HG03469 (cell line): ENCODE data around the gene RAD50.
"Not testable (repeated sequence)": the region's sequence is repeated elsewhere in the genome, so short reads cannot be mapped to it uniquely, and the experiment has no call there.

Experiments
- ATAC-seq: cut with Tn5 transposase; IDR thresholded peaks from one replicate; pipeline ENCODE4 v1.9.1; 2021; ENCODE audit warnings: mild to moderate bottlenecking, moderate library complexity, moderate number of reproducible peaks; ENCODE audit not compliant: unreplicated experiment

RAD50 gene

DNA sequence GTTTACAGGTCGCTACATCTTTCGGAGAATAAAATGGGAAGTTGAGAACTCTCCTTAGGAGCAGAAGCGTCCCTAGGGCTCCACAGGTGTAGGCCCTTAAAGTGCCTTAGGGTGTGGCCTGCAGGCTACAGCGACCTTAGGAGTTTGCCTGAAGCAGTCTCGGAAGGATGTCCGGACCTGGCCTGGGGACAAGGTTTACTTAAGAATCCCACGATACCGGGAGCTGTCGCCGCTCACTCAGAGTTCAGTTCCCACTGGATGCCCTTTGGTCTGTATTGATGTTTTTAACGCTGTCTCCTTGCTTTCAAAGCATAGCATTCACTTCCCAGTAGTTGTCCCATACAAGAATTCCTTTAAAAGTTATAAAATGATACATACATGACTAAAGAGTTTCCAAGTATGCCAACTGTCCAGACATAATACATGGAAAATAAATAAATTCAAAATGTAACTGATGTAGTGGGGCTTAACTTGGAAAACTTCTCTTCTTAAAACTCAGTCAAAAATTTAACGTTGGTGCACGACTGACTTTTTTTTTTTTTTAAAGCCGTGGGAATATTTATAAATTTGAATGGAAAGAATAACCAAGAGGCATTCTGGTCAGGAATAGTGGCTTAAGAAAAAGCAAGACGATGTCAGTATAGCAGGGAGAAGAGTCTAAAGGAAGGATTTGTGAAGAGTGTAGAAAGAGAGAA is 848 bp downstream of the RAD50 start:
- ATAC-seq, result no peak

DNA sequence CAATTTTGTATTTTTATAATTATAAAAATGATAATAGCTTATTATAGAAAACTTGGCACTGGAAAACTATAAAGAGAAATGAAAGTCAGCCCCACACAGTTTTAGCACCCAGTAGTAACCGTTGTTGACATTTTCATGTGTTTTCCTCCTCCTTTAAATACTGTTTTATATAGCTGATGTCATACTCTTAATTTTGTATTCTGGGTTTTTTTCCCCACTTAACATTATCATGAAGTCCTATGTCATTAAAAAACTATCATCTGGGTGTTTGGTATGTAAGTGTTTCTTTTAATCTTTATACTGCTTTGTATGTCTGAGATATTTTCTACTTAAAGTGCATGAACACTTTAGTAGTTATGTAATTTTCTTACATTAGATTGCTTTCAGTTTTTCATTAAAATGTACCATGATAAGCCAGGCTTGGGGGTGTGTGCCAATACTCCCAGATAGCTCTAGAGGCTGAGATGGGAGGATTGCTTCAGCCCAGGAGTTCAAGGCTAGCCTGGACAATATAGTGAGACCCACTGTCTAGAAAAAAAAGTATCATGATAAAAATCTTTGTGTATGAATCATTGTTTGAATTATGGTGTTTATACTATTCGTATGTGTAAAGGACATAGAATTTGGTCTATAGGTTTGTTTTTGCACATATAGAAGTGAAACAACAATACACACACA is 2.7 kb downstream of the RAD50 start:
- no peak for ATAC-seq

DNA sequence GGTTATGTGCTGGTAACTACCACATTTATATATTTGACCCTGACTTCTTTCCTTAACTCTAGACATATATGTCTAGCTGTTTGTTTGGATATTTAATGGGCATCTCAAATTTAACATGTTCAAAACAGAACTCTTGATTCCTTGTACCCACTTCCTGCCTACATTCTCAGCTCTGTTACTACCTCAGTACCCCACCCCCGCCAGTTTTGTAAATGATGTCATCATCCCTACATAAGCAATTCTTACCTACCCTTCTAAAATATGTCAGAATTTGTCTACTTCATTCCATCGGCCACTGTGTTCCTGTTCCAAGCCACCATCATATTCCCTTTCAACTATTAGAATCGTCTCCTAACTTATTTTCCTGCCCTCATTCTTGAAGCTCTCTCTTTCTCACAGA is 4.8 kb downstream of the RAD50 start:
- no peak for ATAC-seq

DNA sequence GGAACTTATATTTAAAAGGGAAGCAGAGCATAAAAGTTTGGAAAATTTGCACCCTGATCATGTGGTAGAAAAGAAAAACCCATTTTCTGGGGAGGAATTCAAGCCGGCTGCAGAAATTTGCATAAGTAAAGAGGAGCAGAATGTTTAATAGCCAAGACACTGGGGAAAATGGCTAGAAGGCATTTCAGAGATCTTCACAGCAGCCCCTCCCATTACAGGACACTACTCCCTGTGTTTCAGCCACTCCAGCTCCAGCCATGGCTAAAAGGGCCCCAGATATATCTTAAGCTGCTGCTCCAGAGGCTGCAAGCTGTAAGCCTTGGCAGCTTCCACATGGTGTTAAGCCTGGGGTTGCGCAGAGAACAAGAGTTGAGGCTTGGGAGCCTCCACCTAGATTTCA is 7.8 kb downstream of the RAD50 start:
- ATAC-seq, result not testable (repeated sequence)

DNA sequence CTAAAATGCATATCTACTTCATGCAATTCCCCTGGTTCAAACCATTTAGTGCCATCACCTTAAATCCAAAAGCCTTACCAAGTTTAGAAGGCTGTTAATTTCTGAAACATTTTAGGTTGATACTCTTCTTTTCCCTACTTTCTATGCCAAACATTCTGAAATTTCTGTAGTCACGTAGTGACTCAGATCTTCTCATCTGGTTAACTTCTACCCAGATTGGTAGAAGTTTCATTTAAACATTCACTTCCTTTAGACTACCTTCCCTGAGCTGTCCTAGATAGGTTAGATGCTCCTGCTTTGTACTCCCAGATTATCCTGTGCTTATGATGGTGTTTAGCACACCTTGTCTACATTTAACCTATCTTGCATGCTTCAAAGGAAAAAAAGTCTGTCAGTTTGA is 9.9 kb downstream of the RAD50 start:
- ATAC-seq, result no peak

DNA sequence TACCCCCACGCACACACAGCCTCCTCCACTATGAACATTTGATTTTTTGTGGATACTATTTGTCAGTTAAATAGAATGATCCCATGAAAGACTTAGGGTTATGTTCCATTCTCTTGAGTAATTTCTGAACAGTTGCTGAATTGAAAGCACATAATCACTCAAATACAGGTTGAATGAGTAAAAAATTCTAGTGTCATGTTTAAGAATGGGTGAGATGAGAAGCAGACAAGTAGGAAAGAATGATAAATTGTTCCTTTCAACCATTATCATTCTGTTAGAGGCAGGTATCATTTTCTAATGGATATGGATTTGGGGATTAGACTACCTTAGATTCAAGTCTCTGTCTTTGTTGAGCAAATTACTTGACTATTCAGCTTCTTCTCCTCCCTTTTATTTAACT is 19.3 kb downstream of the RAD50 start:
- no peak for ATAC-seq

DNA sequence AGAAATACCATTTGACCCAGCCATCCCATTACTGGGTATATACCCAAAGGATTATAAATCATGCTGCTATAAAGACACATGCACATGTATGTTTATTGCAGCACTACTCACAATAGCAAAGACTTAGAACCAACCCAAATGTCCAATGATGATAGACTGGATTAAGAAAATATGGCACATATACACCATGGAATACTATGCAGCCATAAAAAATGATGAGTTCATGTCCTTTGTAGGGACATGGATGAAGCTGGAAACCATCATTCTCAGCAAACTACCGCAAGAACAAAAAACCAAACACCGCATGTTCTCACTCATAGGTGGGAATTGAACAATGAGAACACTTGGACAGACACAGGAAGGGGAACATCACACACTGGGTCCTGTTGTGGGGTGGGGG is 27.8 kb downstream of the RAD50 start:
- ATAC-seq, result not testable (repeated sequence)

DNA sequence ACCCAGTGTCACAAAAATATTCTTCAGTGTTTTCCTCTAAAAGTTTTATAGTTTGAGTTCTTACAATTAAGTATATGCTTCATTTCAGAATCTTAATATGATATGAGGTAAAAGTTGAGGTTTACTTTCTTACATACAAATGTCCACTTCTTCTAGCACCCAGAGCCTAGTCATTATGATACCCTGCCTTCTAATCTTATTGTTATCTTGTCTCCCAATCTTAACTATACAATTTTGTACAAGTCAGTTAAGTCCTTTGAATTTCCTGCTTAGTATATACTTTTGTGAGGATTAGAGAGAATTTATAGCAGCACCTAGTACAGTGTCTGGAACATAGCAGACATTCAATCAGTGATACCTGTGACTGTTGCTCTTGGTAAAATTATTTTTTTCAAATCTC is 29.3 kb downstream of the RAD50 start:
- no peak for ATAC-seq

DNA sequence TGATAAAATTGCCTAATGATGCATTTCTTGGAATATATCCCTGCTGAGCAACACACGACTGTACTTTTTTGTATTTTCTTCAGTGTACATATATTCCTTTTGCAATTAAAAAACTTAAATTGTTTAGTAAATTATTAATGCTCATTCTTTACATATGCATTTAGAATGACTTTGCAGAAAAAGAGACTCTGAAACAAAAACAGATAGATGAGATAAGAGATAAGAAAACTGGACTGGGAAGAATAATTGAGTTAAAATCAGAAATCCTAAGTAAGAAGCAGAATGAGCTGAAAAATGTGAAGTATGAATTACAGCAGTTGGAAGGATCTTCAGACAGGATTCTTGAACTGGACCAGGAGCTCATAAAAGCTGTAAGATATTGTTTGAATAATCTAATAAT is 32.7 kb downstream of the RAD50 start:
- ATAC-seq, result no peak

DNA sequence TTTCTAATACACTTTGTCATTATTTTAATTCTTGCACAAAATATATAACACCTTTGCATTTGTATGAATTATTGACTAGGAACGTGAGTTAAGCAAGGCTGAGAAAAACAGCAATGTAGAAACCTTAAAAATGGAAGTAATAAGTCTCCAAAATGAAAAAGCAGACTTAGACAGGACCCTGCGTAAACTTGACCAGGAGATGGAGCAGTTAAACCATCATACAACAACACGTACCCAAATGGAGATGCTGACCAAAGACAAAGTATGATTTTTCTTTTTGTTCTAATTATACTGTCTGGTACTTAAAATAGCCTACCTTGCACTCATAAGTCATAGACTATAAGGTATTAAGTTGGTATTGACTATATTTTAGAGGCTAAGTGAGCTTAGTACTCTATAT is 34.4 kb downstream of the RAD50 start:
- ATAC-seq, result no peak

DNA sequence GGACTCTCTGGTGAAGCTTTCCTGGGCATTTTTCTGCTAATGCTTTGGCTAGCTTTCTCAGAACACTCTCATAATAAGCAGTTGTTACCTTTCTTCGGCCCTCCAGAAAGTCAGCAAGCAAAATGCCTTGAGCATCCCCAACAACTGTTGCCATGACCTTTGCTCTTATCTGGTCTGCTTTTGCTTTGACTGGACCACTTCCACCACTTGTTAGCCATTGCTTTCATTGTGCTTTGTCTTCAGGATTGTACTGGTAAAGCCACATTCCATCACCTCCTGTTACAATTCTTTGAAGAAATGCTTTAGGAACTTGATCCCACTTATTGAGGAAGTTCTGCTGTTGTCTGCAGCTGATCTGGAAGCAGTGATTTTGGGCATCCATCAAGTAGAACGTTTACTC is 35.7 kb downstream of the RAD50 start:
- no peak for ATAC-seq

DNA sequence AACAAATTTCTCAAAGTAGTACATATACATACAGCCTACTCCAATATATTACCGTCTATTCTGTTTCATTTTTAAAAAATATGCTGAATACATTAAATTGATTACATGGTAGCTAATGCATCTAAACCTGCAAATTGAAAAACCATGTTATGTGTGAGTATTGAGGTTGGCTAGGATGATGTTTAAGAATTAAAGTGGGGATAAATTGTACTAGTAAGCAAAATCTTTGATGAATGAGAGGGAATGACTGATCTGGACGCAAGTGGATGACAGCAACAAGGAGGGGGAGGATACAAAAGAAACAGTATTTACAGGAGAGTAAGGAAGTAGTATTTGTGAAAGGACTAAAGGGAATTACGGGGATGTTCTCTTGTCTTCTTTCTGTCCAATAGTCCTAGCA is 37.4 kb downstream of the RAD50 start:
- no peak for ATAC-seq

DNA sequence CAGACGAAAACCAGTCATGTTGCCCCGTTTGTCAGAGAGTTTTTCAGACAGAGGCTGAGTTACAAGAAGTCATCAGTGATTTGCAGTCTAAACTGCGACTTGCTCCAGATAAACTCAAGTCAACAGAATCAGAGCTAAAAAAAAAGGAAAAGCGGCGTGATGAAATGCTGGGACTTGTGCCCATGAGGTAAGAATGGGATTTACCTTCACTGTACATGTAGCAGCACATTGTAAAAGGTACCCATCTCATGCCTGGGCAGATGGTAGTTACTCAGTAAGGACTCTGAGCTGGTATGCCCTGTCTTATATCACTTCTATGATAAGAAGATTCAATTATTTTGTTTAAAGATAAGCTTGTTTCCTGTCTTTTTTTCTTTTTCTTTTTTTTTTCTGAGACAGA is 38.8 kb downstream of the RAD50 start:
- ATAC-seq, result no peak

DNA sequence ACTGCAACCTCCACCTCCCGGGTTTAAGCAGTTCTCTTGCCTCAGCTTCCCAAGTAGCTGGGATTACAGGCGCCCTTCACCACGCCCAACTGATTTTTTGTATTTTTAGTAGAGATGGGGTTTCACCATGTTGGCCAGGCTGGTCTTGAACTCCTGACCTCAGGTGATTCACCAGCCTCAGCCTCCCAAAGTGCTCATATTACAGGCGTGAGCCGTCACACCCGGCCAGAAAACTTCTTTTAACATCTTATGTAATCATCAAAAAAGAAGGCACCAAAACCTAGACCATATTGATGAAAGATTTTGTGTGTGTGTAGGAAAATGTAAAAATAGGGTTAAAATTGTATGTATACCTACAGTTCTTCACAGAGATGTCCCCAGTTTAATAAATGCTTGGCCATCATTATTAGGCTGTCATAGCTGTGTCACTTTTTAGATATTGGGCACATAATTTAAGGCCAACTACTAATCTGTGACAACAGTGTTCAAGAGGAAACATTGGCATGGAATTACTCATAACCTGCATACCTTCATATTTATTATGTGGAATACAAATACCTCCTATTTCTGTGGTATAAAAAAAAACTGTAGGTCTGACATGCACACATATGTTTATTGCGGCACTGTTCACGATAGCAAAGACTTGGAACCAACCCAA is 44.4 kb downstream of the RAD50 start:
- ATAC-seq, result no peak

DNA sequence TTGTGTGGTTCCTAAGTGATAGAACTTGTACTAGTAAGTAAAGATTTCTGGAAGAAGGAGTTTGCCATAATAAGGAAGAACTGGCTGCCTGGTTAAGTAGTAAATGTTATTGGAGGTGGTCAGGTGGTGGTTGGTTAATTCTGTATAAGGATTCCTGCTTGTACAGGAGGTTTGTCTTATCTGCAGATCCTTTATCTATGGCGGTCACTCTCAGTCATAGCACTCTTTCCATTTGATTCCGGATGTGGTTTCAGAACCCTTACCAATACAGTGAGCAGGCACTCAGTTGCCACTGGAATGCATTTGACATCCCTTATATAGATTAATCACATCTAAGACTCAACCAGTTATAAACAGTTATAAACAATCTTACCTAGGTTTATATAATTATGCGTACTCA is 50.3 kb downstream of the RAD50 start:
- no peak for ATAC-seq

DNA sequence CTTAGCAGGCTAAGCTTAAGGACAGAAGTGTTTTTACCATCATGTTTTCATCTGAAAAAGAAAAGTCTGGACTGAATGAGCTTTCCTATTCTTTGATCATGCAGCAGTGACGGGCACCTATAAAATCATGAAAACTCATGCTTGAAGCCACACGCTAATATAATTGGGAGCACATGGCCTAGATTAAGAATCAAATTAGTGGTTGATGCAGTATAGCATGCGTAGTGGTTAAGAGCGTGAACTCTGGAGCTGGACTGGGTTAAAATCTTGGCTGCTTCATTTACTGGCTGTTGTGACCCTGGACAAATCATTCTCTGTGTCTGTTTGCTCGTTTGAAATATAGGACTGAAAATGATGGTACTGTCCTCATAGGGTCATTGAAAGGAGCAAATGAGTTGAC is 51.3 kb downstream of the RAD50 start:
- ATAC-seq, result no peak

DNA sequence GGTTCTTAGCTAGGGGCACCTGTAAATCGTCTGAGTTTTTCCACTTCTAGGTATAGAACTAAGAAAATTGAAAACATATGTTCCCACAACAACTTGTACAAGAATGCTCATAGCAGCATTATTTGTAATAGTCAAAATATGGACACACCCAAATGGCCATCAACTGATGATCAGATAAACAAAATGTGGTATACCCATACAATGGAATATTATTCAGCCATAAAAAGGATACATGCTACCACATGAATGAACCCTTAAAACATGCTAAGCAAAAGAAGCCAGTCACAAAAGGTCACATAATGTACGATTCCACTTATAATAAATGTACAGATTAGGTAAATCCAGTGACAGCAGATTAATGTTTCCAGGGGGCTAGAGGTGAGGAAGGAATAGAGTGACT is 55.2 kb downstream of the RAD50 start:
- ATAC-seq, result no peak

DNA sequence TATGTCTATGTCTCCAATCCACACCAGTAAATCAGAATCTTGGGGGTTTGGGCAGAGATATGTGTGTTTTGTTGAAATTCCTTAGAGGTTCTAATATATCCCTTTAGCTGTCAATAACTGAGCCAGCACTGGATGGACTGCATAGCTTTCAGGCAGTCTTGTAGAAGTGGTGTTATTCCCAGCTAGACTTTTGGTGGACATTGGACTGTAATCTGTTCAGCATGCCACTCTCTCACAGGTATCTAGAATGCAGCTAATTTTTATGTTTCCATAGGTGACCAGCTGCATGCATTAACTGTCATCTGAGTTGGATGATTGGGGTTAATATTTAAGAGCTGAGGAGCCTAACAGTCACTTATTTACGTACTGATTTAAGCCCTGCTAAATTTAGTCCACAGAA is 56.1 kb downstream of the RAD50 start:
- no peak for ATAC-seq

DNA sequence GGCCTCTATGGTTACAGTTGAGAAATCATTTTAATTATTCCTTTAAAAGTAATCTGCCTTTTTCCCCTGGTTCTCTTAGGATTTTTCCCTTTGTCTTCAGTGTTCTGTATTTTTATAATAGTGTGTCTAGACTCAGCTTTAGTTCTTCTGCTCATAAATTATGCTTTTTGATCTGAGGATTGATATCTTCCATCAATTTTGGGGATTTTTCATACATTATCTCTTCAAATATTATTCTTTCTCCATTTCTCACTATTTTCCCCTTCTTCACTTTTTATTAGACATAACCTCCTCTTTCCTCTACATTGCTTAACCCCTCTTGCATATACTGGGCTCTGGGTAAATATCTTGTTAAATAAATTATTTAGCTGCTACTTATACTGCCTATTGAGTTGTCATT is 64.9 kb downstream of the RAD50 start:
- ATAC-seq, result no peak

DNA sequence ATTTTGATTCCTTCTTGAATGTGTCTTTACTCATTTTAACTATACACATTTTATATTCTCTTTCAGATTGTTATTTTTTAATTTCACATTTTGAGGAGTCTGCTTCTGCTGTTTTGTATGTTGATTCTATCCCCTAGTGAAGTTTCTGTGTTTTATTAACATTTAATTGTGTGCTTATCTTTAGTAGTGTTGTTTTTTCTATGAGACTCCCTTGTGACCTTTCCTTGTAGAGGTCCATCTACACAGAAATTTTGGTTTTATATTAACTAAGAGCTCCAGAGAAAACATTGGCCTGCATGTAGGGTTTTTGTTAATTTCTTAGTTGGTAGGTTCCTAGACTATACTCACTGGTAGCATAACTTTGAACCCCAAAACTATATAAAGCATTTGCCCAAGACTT is 65.8 kb downstream of the RAD50 start:
- ATAC-seq, result no peak

DNA sequence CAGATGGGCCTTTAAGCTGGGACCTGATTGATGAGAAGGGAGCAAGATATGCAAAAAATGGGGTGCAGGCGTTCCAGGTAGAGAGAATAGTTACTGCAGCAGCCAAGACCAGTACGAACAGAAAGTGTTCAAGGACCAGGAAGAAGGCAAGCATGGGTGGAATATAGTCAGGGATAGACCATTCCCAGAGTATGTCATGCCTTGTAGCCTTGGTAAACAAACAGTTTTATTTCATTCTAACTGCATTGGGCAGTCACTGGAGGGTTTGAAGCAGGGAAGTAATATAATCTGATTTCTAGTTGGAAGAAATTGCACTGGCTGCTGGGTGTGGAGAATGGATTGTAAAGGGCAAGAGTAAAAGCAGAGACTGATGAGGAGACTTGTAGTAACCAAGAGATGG is 70.7 kb downstream of the RAD50 start:
- no peak for ATAC-seq

DNA sequence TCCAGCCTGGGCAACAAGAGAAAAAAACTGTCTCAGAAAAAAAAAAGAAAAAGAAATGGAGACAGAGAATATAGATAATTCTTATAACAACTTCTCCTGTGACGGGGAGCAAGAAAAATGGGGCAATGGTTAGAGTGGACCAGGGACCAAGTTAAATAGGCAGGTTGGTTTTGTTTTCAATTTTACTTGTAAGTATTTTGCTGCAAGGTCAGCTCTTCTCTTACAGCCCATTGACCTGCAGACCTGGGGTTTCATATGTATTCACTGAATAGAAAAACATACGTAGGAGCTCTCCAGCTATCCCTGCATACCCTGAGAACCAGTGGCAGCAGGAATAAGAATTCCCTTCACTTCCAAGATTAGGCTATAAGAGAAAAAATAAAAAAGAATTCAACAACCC is 72.0 kb downstream of the RAD50 start:
- no peak for ATAC-seq
